Body of pancreas (tissue), 4 donors: ENCODE measurements around the gene IL16.

Source experiments
- POLR2A ChIP-seq, 3 donors: fragments of 450-650 bp; IDR thresholded peaks; one replicate each; pipeline ENCODE4 v1.6.1; 2016; ENCODE audit warnings: antibody characterized with exemption in 3 of 3, mild to moderate bottlenecking in 2 of 3
- TF ChIP-seq, protein P1 (sequence below), 7 experiments: fragments of 450-650 bp in 4 of 7; fragments of 200-600 bp in 3 of 7; sonication (generic) in 3 of 7; IDR thresholded peaks; one replicate each; pipeline ENCODE4 v1.5.1; 2016 to 2019; ENCODE audit warnings: antibody characterized with exemption in 7 of 7

DNA sequence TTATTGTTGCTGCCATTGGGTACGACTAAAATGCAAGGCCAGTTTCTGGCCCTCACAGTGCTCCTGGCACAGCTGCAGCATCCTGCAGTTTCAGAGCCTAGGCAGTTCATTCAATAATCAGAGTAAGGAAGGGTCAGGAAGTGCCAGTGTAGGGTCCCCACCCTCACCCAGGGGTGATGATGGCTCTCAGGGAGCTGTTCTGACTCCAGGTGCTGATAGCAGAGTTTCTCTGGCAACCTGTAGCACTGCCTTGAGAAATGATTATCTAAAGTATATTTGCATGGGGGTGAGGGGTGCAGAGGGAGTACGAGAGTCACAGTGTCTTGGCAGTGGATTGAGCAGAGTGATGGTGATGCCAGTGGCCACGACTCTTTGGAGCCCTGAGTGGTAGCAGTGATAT lies 15.5 kb upstream of the IL16 start:
- TF ChIP-seq, protein P1, sequence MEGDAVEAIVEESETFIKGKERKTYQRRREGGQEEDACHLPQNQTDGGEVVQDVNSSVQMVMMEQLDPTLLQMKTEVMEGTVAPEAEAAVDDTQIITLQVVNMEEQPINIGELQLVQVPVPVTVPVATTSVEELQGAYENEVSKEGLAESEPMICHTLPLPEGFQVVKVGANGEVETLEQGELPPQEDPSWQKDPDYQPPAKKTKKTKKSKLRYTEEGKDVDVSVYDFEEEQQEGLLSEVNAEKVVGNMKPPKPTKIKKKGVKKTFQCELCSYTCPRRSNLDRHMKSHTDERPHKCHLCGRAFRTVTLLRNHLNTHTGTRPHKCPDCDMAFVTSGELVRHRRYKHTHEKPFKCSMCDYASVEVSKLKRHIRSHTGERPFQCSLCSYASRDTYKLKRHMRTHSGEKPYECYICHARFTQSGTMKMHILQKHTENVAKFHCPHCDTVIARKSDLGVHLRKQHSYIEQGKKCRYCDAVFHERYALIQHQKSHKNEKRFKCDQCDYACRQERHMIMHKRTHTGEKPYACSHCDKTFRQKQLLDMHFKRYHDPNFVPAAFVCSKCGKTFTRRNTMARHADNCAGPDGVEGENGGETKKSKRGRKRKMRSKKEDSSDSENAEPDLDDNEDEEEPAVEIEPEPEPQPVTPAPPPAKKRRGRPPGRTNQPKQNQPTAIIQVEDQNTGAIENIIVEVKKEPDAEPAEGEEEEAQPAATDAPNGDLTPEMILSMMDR (IDR thresholded peaks at IDR 0.05) = no peak
- no peak for TF ChIP-seq POLR2A (IDR thresholded peaks at IDR 0.05)
